Fibroblast of mammary gland (primary cell): ENCODE data around the gene LILRA5.
"Not testable (repeated sequence)": the region's sequence is repeated elsewhere in the genome, so short reads cannot be mapped to it uniquely, and the experiment has no call there.

Experiments
- DNase-seq: peaks from one replicate; pipeline ENCODE4 v3.0.0-alpha.2; 2010; ENCODE audit warnings: low read depth
- H3K4me3 ChIP-seq: 2 replicates; pipeline ENCODE4 v1.5.1; 2011; ENCODE audit warnings: low read depth, mild to moderate bottlenecking, low read length, moderate library complexity; ENCODE audit not compliant: control insufficient read depth
- CTCF ChIP-seq: conservative IDR thresholded peaks from 2 replicates; pipeline ENCODE4 v1.5.1; 2011; ENCODE audit warnings: low read depth, low read length, inconsistent platforms; ENCODE audit not compliant: control insufficient read depth, insufficient read depth

Gene LILRA5

DNA sequence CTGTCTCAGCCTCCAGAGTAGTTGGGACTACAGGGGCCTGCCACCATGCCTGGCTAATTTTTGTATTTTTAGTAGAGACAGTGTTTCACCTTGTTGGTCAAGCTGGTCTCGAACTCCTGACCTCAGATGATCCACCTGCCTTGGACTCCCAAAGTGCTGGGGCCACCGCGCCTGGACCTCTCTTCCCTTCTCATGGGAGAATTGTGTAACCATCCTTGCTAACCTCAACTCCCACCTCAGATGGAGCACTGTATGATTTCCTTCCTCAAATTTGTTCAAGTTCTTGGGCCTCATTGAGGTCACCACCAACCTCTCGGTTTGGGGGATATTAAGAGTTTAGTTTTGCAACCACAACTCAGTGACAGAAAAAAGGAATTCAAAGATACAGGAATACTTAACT, 10.7 kb downstream of the LILRA5 start:
- H3K4me3 ChIP-seq = no peak overlapping the region
- DNase-seq = no peak

GRCh38 chr19:54299515-54299914, 13.5 kb downstream of the LILRA5 start:
- no peak overlapping the region for H3K4me3 ChIP-seq
- no peak for TF ChIP-seq CTCF
- DNase-seq = no peak

More for the DNA sequence above, 10.7 kb downstream of the LILRA5 start:
- no peak for TF ChIP-seq CTCF

DNA sequence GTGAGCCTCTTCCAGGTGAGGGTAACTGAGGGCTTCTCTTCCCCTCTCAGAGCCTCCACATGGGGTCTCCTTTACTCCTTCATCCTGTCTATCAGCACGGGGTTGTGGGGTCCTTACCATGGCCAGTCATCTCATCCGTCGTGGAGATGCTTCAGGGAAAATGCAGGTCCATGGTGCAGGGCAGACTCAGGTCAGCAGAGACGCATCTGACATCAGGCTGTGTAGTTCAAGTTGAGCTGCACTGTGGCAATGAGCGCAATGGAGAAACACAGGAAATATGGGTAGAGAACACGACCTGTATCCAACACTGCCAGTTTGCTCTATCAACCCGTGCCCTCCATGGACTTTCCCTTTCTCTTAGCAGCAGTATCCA, 13.9 kb downstream of the LILRA5 start:
- TF ChIP-seq CTCF = no peak
- H3K4me3 ChIP-seq = no peak overlapping the region
- DNase-seq = no peak

- DNase-seq = no peak
- TF ChIP-seq CTCF = no peak
- no peak overlapping the region for H3K4me3 ChIP-seq
These were observed 14.4 kb downstream of the LILRA5 start for GRCh38 chr19:54298357-54299125.

DNA sequence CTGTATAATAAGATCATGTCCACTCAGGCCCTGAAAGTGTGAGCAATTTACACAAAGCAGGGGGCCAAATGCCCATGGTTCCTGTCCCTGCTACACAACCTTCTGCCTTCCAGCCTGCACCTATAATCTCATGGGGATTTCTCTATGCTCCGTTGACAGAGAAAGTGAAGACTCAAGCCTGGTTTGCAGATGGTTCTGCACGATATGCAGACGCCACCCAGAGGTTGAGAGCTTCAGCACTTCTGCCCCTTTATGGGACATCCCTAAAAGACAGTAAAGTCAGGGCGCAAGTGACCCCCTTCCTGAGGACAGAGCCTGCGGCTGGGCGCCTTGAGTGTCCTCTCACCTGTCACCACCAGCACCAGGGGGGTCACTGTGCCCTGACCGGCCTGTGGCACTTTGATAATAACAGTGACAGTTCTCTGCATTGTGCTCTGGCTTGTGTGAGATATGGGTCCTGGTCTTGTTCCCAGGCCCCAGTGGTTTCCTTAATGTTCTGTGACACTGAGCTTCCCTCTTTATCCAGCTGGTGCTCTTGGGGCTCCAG, 15.1 kb downstream of the LILRA5 start:
- DNase-seq = no peak
- no peak overlapping the region for H3K4me3 ChIP-seq
- no peak for TF ChIP-seq CTCF

GRCh38 chr19:54294539-54294938, 18.4 kb downstream of the LILRA5 start:
- DNase-seq = no peak
- H3K4me3 ChIP-seq = no peak overlapping the region
- TF ChIP-seq CTCF = no peak

GRCh38 chr19:54289160-54289559, 23.8 kb downstream of the LILRA5 start:
- DNase-seq, H3K4me3 ChIP-seq: not testable (repeated sequence)
